HEK293 (cell line): ENCODE measurements around the gene PRUNE1.

Experiments
- CTCF ChIA-PET: fragments of 350-600 bp; formaldehyde crosslinking; extraction: SDS; loops from one replicate; lab custom pipeline; 2021; ENCODE audit warnings: antibody characterized with exemption; lab: Yijun Ruan, JAX
- POLR2A ChIA-PET: fragments of 300-600 bp; formaldehyde crosslinking; extraction: SDS; loops from one replicate; lab custom pipeline; 2020; ENCODE audit warnings: antibody characterized with exemption, inconsistent platforms; lab: Yijun Ruan, JAX
- H3K27ac ChIP-seq: fragments of 200-500 bp; sonication (Bioruptor generic); 2 replicates; pipeline ENCODE4 v1.5.1; 2014; ENCODE audit warnings: low read depth, low read length, control low read depth, inconsistent platforms; ENCODE audit errors: extremely low read depth
- H3K36me3 ChIP-seq, 2 experiments: fragments of 200-500 bp in 1 of 2; sonication (Bioruptor generic) in 1 of 2; 1 replicate in 1 of 2; 2 replicates in 1 of 2; pipeline ENCODE4 v1.5.1; 2014 to 2017; ENCODE audit warnings: inconsistent platforms in 2 of 2, low read length in 2 of 2; ENCODE audit not compliant: control insufficient read depth in 2 of 2, insufficient read depth in 1 of 2
- H3K4me1 ChIP-seq: fragments of 200-500 bp; sonication (Bioruptor generic); 2 replicates; pipeline ENCODE4 v1.5.1; 2014; ENCODE audit warnings: mild to moderate bottlenecking, low read length, inconsistent platforms; ENCODE audit not compliant: control insufficient read depth, insufficient read depth
- H3K4me3 ChIP-seq: 2 replicates; pipeline ENCODE4 v1.5.1; 2011; ENCODE audit warnings: low read depth, mild to moderate bottlenecking, control low read depth, low read length, moderate library complexity
- H3K9me3 ChIP-seq: fragments of 200-500 bp; sonication (Bioruptor generic); 2 replicates; pipeline ENCODE4 v1.5.1; 2014; ENCODE audit warnings: low read depth, low read length, inconsistent platforms; ENCODE audit not compliant: control insufficient read depth, insufficient read depth
- BCL11A ChIP-seq: fragments of 450-650 bp; formaldehyde crosslinking; IDR thresholded peaks from 2 replicates; pipeline ENCODE4 v1.5.1; 2016; ENCODE audit warnings: low read depth, missing biosample characterization, missing genetic modification characterization
- EGR2 ChIP-seq: fragments of 450-650 bp; formaldehyde crosslinking; IDR thresholded peaks from 2 replicates; pipeline ENCODE4 v1.5.1; 2016; ENCODE audit warnings: low read depth, missing biosample characterization, missing genetic modification characterization
- GLIS1 ChIP-seq: fragments of 450-650 bp; formaldehyde crosslinking; IDR thresholded peaks from 2 replicates; pipeline ENCODE4 v1.5.1; 2016; ENCODE audit warnings: missing biosample characterization, missing genetic modification characterization
- GLIS2 ChIP-seq: fragments of 450-650 bp; formaldehyde crosslinking; IDR thresholded peaks from 2 replicates; pipeline ENCODE4 v1.5.1; 2016; ENCODE audit warnings: missing biosample characterization, missing genetic modification characterization
- KLF8 ChIP-seq: fragments of 450-650 bp; formaldehyde crosslinking; IDR thresholded peaks from 2 replicates; pipeline ENCODE4 v1.5.1; 2016; ENCODE audit warnings: missing biosample characterization, missing genetic modification characterization
- PATZ1 ChIP-seq: fragments of 450-650 bp; formaldehyde crosslinking; IDR thresholded peaks from 2 replicates; pipeline ENCODE4 v1.5.1; 2016; ENCODE audit warnings: missing biosample characterization, missing genetic modification characterization
- PRDM6 ChIP-seq: fragments of 450-650 bp; formaldehyde crosslinking; IDR thresholded peaks from 2 replicates; pipeline ENCODE4 v1.5.1; 2017; ENCODE audit warnings: missing biosample characterization, missing genetic modification characterization
- SP3 ChIP-seq: fragments of 450-650 bp; formaldehyde crosslinking; IDR thresholded peaks from 2 replicates; pipeline ENCODE4 v1.5.1; 2016; ENCODE audit warnings: missing biosample characterization, missing genetic modification characterization
- ZBTB20 ChIP-seq: fragments of 450-650 bp; formaldehyde crosslinking; IDR thresholded peaks from 2 replicates; pipeline ENCODE4 v1.5.1; 2016; ENCODE audit warnings: missing biosample characterization, missing genetic modification characterization
- ZBTB6 ChIP-seq: fragments of 450-650 bp; formaldehyde crosslinking; IDR thresholded peaks from 2 replicates; pipeline ENCODE4 v1.5.1; 2017; ENCODE audit warnings: missing biosample characterization, missing genetic modification characterization
- ZBTB7A ChIP-seq: fragments of 450-650 bp; formaldehyde crosslinking; IDR thresholded peaks from 2 replicates; pipeline ENCODE4 v1.5.1; 2016; ENCODE audit warnings: low read depth, missing biosample characterization, missing genetic modification characterization
- ZFP69B ChIP-seq: fragments of 450-650 bp; formaldehyde crosslinking; IDR thresholded peaks from 2 replicates; pipeline ENCODE4 v1.5.1; 2016; ENCODE audit warnings: missing biosample characterization, missing genetic modification characterization
- ZNF169 ChIP-seq: fragments of 450-650 bp; formaldehyde crosslinking; IDR thresholded peaks from 2 replicates; pipeline ENCODE4 v1.5.1; 2016; ENCODE audit warnings: missing biosample characterization, missing genetic modification characterization
- ZNF2 ChIP-seq: fragments of 450-650 bp; formaldehyde crosslinking; IDR thresholded peaks from 2 replicates; pipeline ENCODE4 v1.5.1; 2016; ENCODE audit warnings: missing biosample characterization, missing genetic modification characterization
- ZNF24 ChIP-seq: fragments of 450-650 bp; formaldehyde crosslinking; IDR thresholded peaks from 2 replicates; pipeline ENCODE4 v1.5.1; 2016; ENCODE audit warnings: missing biosample characterization, missing genetic modification characterization
- ZNF324 ChIP-seq: fragments of 450-650 bp; formaldehyde crosslinking; IDR thresholded peaks from 2 replicates; pipeline ENCODE4 v1.5.1; 2016; ENCODE audit warnings: missing biosample characterization, missing genetic modification characterization
- ZNF366 ChIP-seq: fragments of 450-650 bp; formaldehyde crosslinking; conservative IDR thresholded peaks from 2 replicates; pipeline ENCODE4 v1.5.1; 2016; ENCODE audit warnings: missing biosample characterization, missing genetic modification characterization
- ZNF398 ChIP-seq: fragments of 450-650 bp; formaldehyde crosslinking; IDR thresholded peaks from 2 replicates; pipeline ENCODE4 v1.5.1; 2017; ENCODE audit warnings: missing biosample characterization, missing genetic modification characterization
- ZNF449 ChIP-seq: fragments of 450-650 bp; formaldehyde crosslinking; IDR thresholded peaks from 2 replicates; pipeline ENCODE4 v1.5.1; 2017; ENCODE audit warnings: missing biosample characterization, mild to moderate bottlenecking, missing genetic modification characterization, moderate library complexity
- ZNF600 ChIP-seq: fragments of 450-650 bp; formaldehyde crosslinking; IDR thresholded peaks from 2 replicates; pipeline ENCODE4 v1.5.1; 2016; ENCODE audit warnings: missing biosample characterization, missing genetic modification characterization
- ZNF629 ChIP-seq: fragments of 450-650 bp; formaldehyde crosslinking; IDR thresholded peaks from 2 replicates; pipeline ENCODE4 v1.5.1; 2017; ENCODE audit warnings: missing biosample characterization, missing genetic modification characterization
- ZNF692 ChIP-seq: fragments of 450-650 bp; formaldehyde crosslinking; IDR thresholded peaks from 2 replicates; pipeline ENCODE4 v1.5.1; 2016; ENCODE audit warnings: missing biosample characterization, missing genetic modification characterization
- ZXDB ChIP-seq: fragments of 450-650 bp; formaldehyde crosslinking; IDR thresholded peaks from 2 replicates; pipeline ENCODE4 v1.5.1; 2016; ENCODE audit warnings: missing biosample characterization, missing genetic modification characterization

The PRUNE1 gene

GRCh38 chr1:150976401-150976821 lies 31.8 kb upstream of the PRUNE1 start:
- H3K27ac ChIP-seq, result no peak overlapping the region
- H3K4me1 ChIP-seq, result peaks cover 22% of the 10 kb centered on the region
- peaks cover 0 to 3% of the 10 kb centered on the region in 2 experiments; a peak in 1 of 3 replicates for H3K36me3 ChIP-seq
- POLR2A ChIA-PET, result interaction anchor here (0.7 to 1.3 kb wide), 4 partner anchors 9 to 678 kb away, joined by 3 to 6 read pairs (median 4); partner anchors contain the start of gene MINDY1
- no peak overlapping the region for H3K4me3 ChIP-seq
- TF ChIP-seq ZBTB6 (no peak), ZNF24 (tag by site-specific recombination) (no peak), ZBTB20 (peak; percentile 81)
- H3K9me3 ChIP-seq, result no peaks in the 10 kb centered on the region
- CTCF ChIA-PET, result interaction anchor here (1.1 to 7.2 kb wide), 4 partner anchors 10 to 30 kb away, joined by 5 to 65 read pairs (median 27); partner anchors contain the start of gene MINDY1

GRCh38 chr1:150976879-150977694 lies 31.2 kb upstream of the PRUNE1 start:
- no peaks in the 10 kb centered on the region for H3K9me3 ChIP-seq
- POLR2A ChIA-PET, result interaction anchor here (0.9 to 1.3 kb wide), 2 partner anchors 9 to 29 kb away, joined by 4 to 6 read pairs; partner anchors contain the start of gene MINDY1
- peak overlapping the region; percentile 20; the same call in 1 of the 2 replicates for H3K27ac ChIP-seq
- CTCF ChIA-PET, result interaction anchor here (0.9 to 7.2 kb wide), 7 partner anchors 9 to 83 kb away, joined by 3 to 65 read pairs (median 7); partner anchors contain the start of genes MINDY1 and MLLT11
- H3K4me3 ChIP-seq, result no peak overlapping the region
- peaks cover 0 to 3% of the 10 kb centered on the region in 2 experiments; a peak in 1 of 3 replicates for H3K36me3 ChIP-seq
- peaks cover 15% of the 10 kb centered on the region for H3K4me1 ChIP-seq
- 0 out of 2 replicates have a peak, but pooled peaks have one; percentile 43 for TF ChIP-seq KLF8 (tag by site-specific recombination)
- TF ChIP-seq ZNF449, result 0 out of 2 replicates have a peak, but pooled peaks have one; percentile 40
- peak; percentile 71 for TF ChIP-seq ZNF324 (tag by site-specific recombination)
- peak; percentile 70 for TF ChIP-seq SP3 (tag by site-specific recombination)
- TF ChIP-seq BCL11A (tag by site-specific recombination), result 0 out of 2 replicates have a peak, but pooled peaks have one; percentile 14
- TF ChIP-seq PRDM6 (tag by site-specific recombination), result no peak
- peak; percentile 80 for TF ChIP-seq GLIS2 (tag by site-specific recombination)
- no peak for TF ChIP-seq ZNF169 (tag by site-specific recombination)
- TF ChIP-seq ZNF692 (tag by site-specific recombination), result peak; percentile 44; the same call in 1 of the 2 replicates
- 0 out of 2 replicates have a peak, but pooled peaks have one; percentile 13 for TF ChIP-seq ZFP69B
- peak; percentile 56; the same call in 1 of the 2 replicates for TF ChIP-seq EGR2 (tag by site-specific recombination)
- peak; percentile 42 for TF ChIP-seq GLIS1 (tag by site-specific recombination)
- TF ChIP-seq ZNF398 (tag by site-specific recombination), result peak; percentile 60; the same call in 1 of the 2 replicates
- TF ChIP-seq PATZ1 (tag by site-specific recombination), result peak; percentile 51; the same call in 1 of the 2 replicates
- TF ChIP-seq ZNF600 (tag by site-specific recombination), result peak; percentile 85
- TF ChIP-seq ZNF366, result peak; percentile 81
- no peak for TF ChIP-seq ZBTB7A
- TF ChIP-seq ZNF629 (tag by site-specific recombination), result peak; percentile 65
- TF ChIP-seq ZNF2 (tag by site-specific recombination), result 0 out of 2 replicates have a peak, but pooled peaks have one; percentile 18
- peak; percentile 57; the same call in 1 of the 2 replicates for TF ChIP-seq ZXDB (tag by site-specific recombination)
